PC-3 (cell line): ENCODE results near the gene CTDSP2.
"Not testable (repeated sequence)": the region's sequence is repeated elsewhere in the genome, so short reads cannot be mapped to it uniquely, and the experiment has no call there.

Source experiments
- EZH2phosphoT487 ChIP-seq: fragments of 300-600 bp; sonication (generic); IDR thresholded peaks from 2 replicates; pipeline ENCODE4 v1.6.1; 2018; ENCODE audit warnings: mild to moderate bottlenecking, antibody characterized with exemption, low read length, borderline replicate concordance
- TF ChIP-seq, protein P1 (sequence below): fragments of 300-600 bp; sonication (generic); conservative IDR thresholded peaks from 2 replicates; pipeline ENCODE4 v1.5.1; 2017; ENCODE audit warnings: antibody characterized with exemption, low read depth, mild to moderate bottlenecking, low read length

DNA sequence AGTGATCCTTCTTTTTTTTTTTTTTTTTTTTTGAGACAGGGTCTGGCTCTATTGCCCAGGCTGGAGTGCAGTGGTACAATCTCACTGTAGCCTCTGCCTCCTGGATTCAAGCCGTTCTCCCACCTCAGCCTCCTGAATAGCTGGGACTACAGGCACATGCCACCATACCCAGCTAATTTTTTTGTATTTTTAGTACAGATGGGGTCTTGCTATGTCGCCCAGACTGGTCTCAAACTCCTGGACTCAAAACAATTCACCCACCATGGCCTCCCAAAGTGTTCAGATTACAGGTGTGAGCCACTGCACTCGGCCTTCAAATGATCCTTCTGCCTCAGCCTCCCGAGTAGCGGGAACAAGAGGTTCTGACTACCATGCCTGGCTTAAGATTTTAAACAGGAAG is 14.4 kb upstream of the CTDSP2 start:
- TF ChIP-seq, protein P1, sequence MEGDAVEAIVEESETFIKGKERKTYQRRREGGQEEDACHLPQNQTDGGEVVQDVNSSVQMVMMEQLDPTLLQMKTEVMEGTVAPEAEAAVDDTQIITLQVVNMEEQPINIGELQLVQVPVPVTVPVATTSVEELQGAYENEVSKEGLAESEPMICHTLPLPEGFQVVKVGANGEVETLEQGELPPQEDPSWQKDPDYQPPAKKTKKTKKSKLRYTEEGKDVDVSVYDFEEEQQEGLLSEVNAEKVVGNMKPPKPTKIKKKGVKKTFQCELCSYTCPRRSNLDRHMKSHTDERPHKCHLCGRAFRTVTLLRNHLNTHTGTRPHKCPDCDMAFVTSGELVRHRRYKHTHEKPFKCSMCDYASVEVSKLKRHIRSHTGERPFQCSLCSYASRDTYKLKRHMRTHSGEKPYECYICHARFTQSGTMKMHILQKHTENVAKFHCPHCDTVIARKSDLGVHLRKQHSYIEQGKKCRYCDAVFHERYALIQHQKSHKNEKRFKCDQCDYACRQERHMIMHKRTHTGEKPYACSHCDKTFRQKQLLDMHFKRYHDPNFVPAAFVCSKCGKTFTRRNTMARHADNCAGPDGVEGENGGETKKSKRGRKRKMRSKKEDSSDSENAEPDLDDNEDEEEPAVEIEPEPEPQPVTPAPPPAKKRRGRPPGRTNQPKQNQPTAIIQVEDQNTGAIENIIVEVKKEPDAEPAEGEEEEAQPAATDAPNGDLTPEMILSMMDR = not testable (repeated sequence)
- not testable (repeated sequence) for TF ChIP-seq EZH2phosphoT487
